ENCODE data around the gene CLPTM1L.

DNA sequence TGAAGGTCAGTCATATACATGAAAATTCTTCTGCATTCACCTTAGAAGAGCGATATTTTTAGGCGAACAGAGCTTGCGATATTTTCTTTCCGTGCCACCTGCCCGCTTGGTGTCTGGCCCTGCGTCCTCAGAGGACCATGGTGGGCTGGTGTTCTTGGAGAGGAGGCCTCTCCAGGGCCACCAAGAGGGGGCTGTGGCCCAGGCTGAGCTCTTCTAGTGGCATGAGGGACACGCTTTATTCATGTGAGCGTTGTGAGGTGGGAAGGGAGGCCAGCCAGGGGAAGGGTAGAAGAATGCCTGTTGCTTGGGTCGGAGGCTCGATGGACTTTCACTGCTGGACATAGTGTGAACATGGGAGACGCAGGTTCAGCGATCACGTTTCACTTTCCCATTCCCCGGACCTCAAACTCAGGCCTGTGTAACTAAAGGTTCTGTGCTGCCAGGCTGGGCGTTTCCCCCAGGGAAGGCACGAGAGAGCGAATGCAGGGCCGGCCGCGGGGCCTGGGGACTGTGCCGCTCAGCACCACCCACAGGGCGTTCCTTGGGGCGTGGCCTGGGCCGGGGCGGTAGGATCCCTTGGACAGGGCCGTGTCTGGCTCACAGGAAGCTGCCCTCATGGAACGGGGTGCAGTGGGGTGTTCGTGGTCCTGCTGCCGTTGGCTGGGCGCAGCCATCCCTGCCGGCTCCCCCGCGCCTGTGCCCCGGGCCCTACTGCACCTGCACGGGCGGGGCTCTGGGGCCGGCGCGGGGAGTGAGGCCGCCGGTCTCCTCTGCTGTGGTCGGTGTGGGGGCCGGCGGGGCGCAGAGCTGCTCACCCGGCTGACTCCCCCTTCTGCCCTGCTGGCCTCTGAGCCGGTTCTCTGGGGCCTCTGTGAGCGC, 40.7 kb upstream of the CLPTM1L start:
- TF ChIP-seq POLR2AphosphoS5 (IDR thresholded peaks at IDR 0.05) (peak; percentile 34 to 72), POLR2A (IDR thresholded peaks at IDR 0.05; ENCODE audit: low read depth) (no peak)
- TF ChIP-seq, protein P1, sequence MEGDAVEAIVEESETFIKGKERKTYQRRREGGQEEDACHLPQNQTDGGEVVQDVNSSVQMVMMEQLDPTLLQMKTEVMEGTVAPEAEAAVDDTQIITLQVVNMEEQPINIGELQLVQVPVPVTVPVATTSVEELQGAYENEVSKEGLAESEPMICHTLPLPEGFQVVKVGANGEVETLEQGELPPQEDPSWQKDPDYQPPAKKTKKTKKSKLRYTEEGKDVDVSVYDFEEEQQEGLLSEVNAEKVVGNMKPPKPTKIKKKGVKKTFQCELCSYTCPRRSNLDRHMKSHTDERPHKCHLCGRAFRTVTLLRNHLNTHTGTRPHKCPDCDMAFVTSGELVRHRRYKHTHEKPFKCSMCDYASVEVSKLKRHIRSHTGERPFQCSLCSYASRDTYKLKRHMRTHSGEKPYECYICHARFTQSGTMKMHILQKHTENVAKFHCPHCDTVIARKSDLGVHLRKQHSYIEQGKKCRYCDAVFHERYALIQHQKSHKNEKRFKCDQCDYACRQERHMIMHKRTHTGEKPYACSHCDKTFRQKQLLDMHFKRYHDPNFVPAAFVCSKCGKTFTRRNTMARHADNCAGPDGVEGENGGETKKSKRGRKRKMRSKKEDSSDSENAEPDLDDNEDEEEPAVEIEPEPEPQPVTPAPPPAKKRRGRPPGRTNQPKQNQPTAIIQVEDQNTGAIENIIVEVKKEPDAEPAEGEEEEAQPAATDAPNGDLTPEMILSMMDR (IDR thresholded peaks at IDR 0.05), result no peak
